Upper lobe of right lung (tissue), 1 donor: ENCODE results near the gene RPH3AL. TPM values are rescaled to one million over a fixed set of nuclear protein-coding genes. Genes with fewer than 3 reads are reported as not detected.

Experiments used
- ATAC-seq: fragments of 200-7000 bp; cut with Tn5 transposase; one replicate; pipeline ENCODE4 v1.9.1; 2020; ENCODE audit warnings: mild to moderate bottlenecking, moderate library complexity
- DNase-seq: peaks from one replicate; pipeline ENCODE4 v3.0.0-alpha.2; 2020
- H3K27ac ChIP-seq: fragments of 200-600 bp; one replicate; pipeline ENCODE4 v1.8.0; 2022
- H3K27me3 ChIP-seq: fragments of 200-600 bp; one replicate; pipeline ENCODE4 v1.8.0; 2022; ENCODE audit warnings: mild to moderate bottlenecking
- H3K36me3 ChIP-seq: fragments of 200-600 bp; one replicate; pipeline ENCODE4 v1.8.0; 2022
- H3K4me1 ChIP-seq: fragments of 200-600 bp; one replicate; pipeline ENCODE4 v1.8.0; 2022
- H3K4me3 ChIP-seq: fragments of 200-600 bp; one replicate; pipeline ENCODE4 v1.8.0; 2022; ENCODE audit warnings: mild to moderate bottlenecking
- H3K9me3 ChIP-seq: fragments of 200-600 bp; one replicate; pipeline ENCODE4 v1.8.0; 2022
- intact Hi-C: fragments of 100-400 bp; cut with DNase I; formaldehyde crosslinking; loops from one replicate; pipeline ENCODE4 v1.11.0; 2022
- total RNA-seq: library from RNA; stranded (reverse); fragmentation: NEBNext Ultra II Directional; extraction: Animal tissue kit (Norgen Biotek cat#: 25700); gene quantifications from one replicate; pipeline ENCODE4 v1.2.1, GENCODE V29; 2021
- TF ChIP-seq, protein P1 (sequence below): fragments of 200-600 bp; IDR thresholded peaks from one replicate; pipeline ENCODE4 v1.8.0; 2022; ENCODE audit warnings: antibody characterized with exemption
- donor health status: DM: no; HTN: yes; CAD: no; lungs with severe emphysema.

Gene RPH3AL
- total RNA-seq, 1 donor from 2014 or later, result 33.3 TPM

DNA sequence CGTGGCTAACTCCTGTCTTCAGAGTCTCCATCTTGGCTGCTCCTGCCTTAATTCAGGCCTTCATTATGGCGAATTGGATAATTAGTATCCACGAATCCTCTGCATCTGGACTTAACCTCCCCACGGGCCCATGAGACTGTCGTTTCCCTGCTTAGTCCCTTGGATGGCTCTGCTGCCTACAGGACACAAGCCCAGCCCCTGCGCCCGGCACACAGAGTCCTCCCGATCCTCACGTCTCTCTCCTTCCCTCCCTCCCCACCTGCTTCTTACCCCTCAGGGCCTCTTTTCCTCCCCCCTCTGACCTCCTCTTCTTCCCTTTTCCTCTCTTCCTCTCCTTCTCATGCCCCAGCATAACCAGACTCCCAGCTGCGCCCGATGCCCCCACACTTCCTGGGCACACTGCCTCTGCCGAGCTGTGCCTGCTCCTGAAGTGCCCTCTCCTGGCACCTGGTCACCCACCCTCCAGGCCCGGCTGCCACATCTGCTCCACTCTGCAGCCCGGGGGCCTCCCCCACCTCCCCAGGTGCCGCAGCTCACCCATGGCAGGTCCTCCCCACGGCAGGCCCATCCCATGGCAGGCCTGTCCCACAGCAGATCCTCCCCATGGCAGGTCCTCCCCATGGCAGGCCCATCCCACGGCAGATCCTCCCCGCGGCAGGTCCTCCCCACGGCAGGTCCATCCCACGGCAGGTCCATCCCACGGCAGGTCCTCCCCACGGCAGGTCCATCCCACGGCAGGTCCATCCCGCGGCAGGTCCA lies 45.9 kb downstream of the RPH3AL start:
- no peaks in the 10 kb centered on the region for H3K9me3 ChIP-seq
- intact Hi-C loops, result no loop called here
- H3K27me3 ChIP-seq, result no peaks in the 10 kb centered on the region
- TF ChIP-seq, protein P1, sequence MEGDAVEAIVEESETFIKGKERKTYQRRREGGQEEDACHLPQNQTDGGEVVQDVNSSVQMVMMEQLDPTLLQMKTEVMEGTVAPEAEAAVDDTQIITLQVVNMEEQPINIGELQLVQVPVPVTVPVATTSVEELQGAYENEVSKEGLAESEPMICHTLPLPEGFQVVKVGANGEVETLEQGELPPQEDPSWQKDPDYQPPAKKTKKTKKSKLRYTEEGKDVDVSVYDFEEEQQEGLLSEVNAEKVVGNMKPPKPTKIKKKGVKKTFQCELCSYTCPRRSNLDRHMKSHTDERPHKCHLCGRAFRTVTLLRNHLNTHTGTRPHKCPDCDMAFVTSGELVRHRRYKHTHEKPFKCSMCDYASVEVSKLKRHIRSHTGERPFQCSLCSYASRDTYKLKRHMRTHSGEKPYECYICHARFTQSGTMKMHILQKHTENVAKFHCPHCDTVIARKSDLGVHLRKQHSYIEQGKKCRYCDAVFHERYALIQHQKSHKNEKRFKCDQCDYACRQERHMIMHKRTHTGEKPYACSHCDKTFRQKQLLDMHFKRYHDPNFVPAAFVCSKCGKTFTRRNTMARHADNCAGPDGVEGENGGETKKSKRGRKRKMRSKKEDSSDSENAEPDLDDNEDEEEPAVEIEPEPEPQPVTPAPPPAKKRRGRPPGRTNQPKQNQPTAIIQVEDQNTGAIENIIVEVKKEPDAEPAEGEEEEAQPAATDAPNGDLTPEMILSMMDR, result no peak
- no peaks in the 10 kb centered on the region for H3K36me3 ChIP-seq
- no peak overlapping the region for H3K4me3 ChIP-seq
- DNase-seq (no peak), ATAC-seq (no peak)
- no peaks in the 10 kb centered on the region for H3K4me1 ChIP-seq
- H3K27ac ChIP-seq, result no peak overlapping the region

DNA sequence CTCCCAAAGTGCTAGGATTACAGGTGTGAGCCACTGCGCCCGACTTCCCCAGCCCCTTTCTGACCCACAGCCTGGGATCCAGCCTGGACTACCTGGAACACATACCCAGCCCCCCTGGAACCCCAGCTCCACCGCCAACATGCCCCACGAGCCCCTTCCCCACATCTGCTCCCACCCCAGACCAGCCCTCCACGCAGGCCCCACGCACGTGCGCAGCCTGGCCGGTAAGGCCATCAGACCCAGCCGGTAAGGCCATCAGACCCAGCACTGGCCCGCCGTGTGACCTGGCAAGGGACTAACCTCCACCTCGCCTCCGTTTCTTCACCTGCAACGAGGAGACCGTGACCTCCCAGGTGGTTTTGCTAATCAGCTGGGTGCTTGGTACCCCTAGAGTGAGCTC lies 46.5 kb downstream of the RPH3AL start:
- no peak overlapping the region for H3K4me3 ChIP-seq
- no peak for ATAC-seq
- H3K36me3 ChIP-seq, result no peaks in the 10 kb centered on the region
- intact Hi-C loops, result no loop called here
- no peaks in the 10 kb centered on the region for H3K9me3 ChIP-seq
- no peak overlapping the region for H3K27ac ChIP-seq
- no peak for DNase-seq
- TF ChIP-seq, protein P1, result no peak
- no peaks in the 10 kb centered on the region for H3K4me1 ChIP-seq
- H3K27me3 ChIP-seq, result no peaks in the 10 kb centered on the region

GRCh38 chr17:305090-305976 lies 47.3 kb downstream of the RPH3AL start:
- ATAC-seq, result peak; percentile 53
- intact Hi-C loops, result no loop called here

GRCh38 chr17:304461-304860 lies 48.1 kb downstream of the RPH3AL start:
- no peaks in the 10 kb centered on the region for H3K36me3 ChIP-seq
- no peak for DNase-seq
- H3K9me3 ChIP-seq, result no peaks in the 10 kb centered on the region
- no peak for ATAC-seq
- H3K27ac ChIP-seq, result no peak overlapping the region
- H3K4me3 ChIP-seq, result no peak overlapping the region
- no peaks in the 10 kb centered on the region for H3K27me3 ChIP-seq
- TF ChIP-seq, protein P1, result no peak
- intact Hi-C loops, result no loop called here
- H3K4me1 ChIP-seq, result no peaks in the 10 kb centered on the region

More at GRCh38 chr17:305090-305976, 47.3 kb downstream of the RPH3AL start:
- no peaks in the 10 kb centered on the region for H3K27me3 ChIP-seq
- TF ChIP-seq, protein P1, result no peak
- no peak for DNase-seq
- H3K4me3 ChIP-seq, result no peak overlapping the region
- no peak overlapping the region for H3K27ac ChIP-seq
- no peaks in the 10 kb centered on the region for H3K4me1 ChIP-seq
- H3K9me3 ChIP-seq, result no peaks in the 10 kb centered on the region
- no peaks in the 10 kb centered on the region for H3K36me3 ChIP-seq

GRCh38 chr17:303168-303567 lies 49.4 kb downstream of the RPH3AL start:
- Histone ChIP-seq H3K4me3 (no peak overlapping the region), H3K9me3 (no peaks in the 10 kb centered on the region), H3K36me3 (no peaks in the 10 kb centered on the region), H3K4me1 (no peaks in the 10 kb centered on the region), H3K27me3 (no peaks in the 10 kb centered on the region), H3K27ac (no peak overlapping the region)
- ATAC-seq, result no peak
- TF ChIP-seq, protein P1, result no peak
- no peak for DNase-seq
- intact Hi-C loops, result no loop called here
